SU-DHL-6 (cell line): ENCODE data around the gene BNIP2.

Experiments
- H2AFZ ChIP-seq: fragments of 200-600 bp; sonication (generic); 2 replicates; pipeline ENCODE4 v1.6.1; 2014; ENCODE audit warnings: low read depth, mild to moderate bottlenecking, moderate library complexity, mixed read lengths, antibody characterized with exemption, low read length; ENCODE audit not compliant: severe bottlenecking
- H3F3A ChIP-seq: fragments of 200-600 bp; shearing (Covaris generic); 2 replicates; pipeline ENCODE4 v1.6.0; 2016; ENCODE audit warnings: antibody characterized with exemption, mild to moderate bottlenecking; ENCODE audit not compliant: insufficient read depth
- H3K27ac ChIP-seq: fragments of 200-600 bp; sonication (generic); 2 replicates; pipeline ENCODE4 v1.5.1; 2016; ENCODE audit warnings: low read depth, mild to moderate bottlenecking, low read length, moderate library complexity, mixed read lengths
- H3K27me3 ChIP-seq: fragments of 200-600 bp; sonication (generic), shearing (Covaris generic); 2 replicates; pipeline ENCODE4 v1.6.0; 2014; ENCODE audit warnings: mild to moderate bottlenecking, low read length
- H3K36me3 ChIP-seq: fragments of 200-600 bp; sonication (generic); 2 replicates; pipeline ENCODE4 v1.6.1; 2014; ENCODE audit warnings: mild to moderate bottlenecking, low read length, mixed read lengths
- H3K4me2 ChIP-seq: fragments of 300-600, 200-600 bp; shearing (Covaris generic), sonication (generic); 2 replicates; pipeline ENCODE4 v1.6.0; 2014; ENCODE audit warnings: low read length, low read depth, mild to moderate bottlenecking; ENCODE audit not compliant: poor library complexity, severe bottlenecking
- H3K4me3 ChIP-seq: fragments of 200-600 bp; sonication (generic); 2 replicates; pipeline ENCODE4 v1.5.1; 2014; ENCODE audit warnings: antibody characterized with exemption, low read length, mild to moderate bottlenecking, mixed read lengths; ENCODE audit not compliant: insufficient read depth, poor library complexity, severe bottlenecking
- H3K79me2 ChIP-seq: fragments of 200-600 bp; sonication (generic); 2 replicates; pipeline ENCODE4 v1.6.1; 2014; ENCODE audit warnings: mild to moderate bottlenecking, low read length, moderate library complexity; ENCODE audit not compliant: insufficient read depth
- H3K9ac ChIP-seq: fragments of 200-600 bp; sonication (generic); 2 replicates; pipeline ENCODE4 v1.7.0; 2014; ENCODE audit warnings: mild to moderate bottlenecking, low read length
- H3K9me2 ChIP-seq: fragments of 200-600 bp; sonication (generic); replicated peaks from 2 replicates; pipeline ENCODE4 v1.6.1; 2014; ENCODE audit warnings: low read length; ENCODE audit not compliant: insufficient read depth
- H3K9me3 ChIP-seq: fragments of 200-600 bp; sonication (generic); 2 replicates; pipeline ENCODE4 v1.6.1; 2014; ENCODE audit warnings: low read length, mixed read lengths; ENCODE audit not compliant: insufficient read depth
- H4K20me1 ChIP-seq: fragments of 200-600 bp; sonication (generic); 2 replicates; pipeline ENCODE4 v1.6.1; 2014; ENCODE audit warnings: low read depth, mild to moderate bottlenecking, antibody characterized with exemption, low read length, moderate library complexity, mixed read lengths
- CTCF ChIP-seq: fragments of 200-600 bp; sonication (generic); IDR thresholded peaks from one replicate; pipeline ENCODE4 v1.5.1; 2017; ENCODE audit warnings: antibody characterized with exemption, mild to moderate bottlenecking, low read length, moderate library complexity; ENCODE audit not compliant: insufficient read depth, poor library complexity, severe bottlenecking
- EZH2phosphoT487 ChIP-seq: fragments of 200-600 bp; sonication (generic), shearing (Covaris generic); conservative IDR thresholded peaks from 2 replicates; pipeline ENCODE4 v1.6.1; 2018; ENCODE audit warnings: mild to moderate bottlenecking, antibody characterized with exemption, low read length, moderate library complexity, mixed read lengths

The BNIP2 gene

GRCh38 chr15:59636184-59636583 lies 52.9 kb downstream of the BNIP2 start:
- Histone ChIP-seq H4K20me1 (no peaks in the 10 kb centered on the region), H3F3A (no peaks in the 10 kb centered on the region), H3K4me3 (no peak overlapping the region), H3K9ac (no peak overlapping the region), H3K36me3 (peaks cover 6% of the 10 kb centered on the region; the same call in 1 of the 2 replicates), H3K27me3 (no peaks in the 10 kb centered on the region), H3K9me2 (no peaks in the 10 kb centered on the region), H3K9me3 (no peaks in the 10 kb centered on the region), H3K4me2 (no peak overlapping the region), H2AFZ (no peak overlapping the region), H3K79me2 (no peaks in the 10 kb centered on the region), H3K27ac (no peak overlapping the region)
- no peak for TF ChIP-seq CTCF
- no peak for TF ChIP-seq EZH2phosphoT487

- no peaks in the 10 kb centered on the region for H4K20me1 ChIP-seq
- no peak overlapping the region for H3K9ac ChIP-seq
- no peaks in the 10 kb centered on the region for H3K27me3 ChIP-seq
- H3F3A ChIP-seq: no peaks in the 10 kb centered on the region
- TF ChIP-seq EZH2phosphoT487: no peak
- TF ChIP-seq CTCF: no peak
- no peaks in the 10 kb centered on the region for H3K79me2 ChIP-seq
- H3K36me3 ChIP-seq: no peaks in the 10 kb centered on the region
- no peak overlapping the region for H3K4me2 ChIP-seq
- no peaks in the 10 kb centered on the region for H3K9me3 ChIP-seq
- no peak overlapping the region for H3K4me3 ChIP-seq
- H3K27ac ChIP-seq: no peak overlapping the region
- H2AFZ ChIP-seq: no peak overlapping the region
- H3K9me2 ChIP-seq: no peaks in the 10 kb centered on the region
These were observed 56.4 kb downstream of the BNIP2 start for GRCh38 chr15:59632714-59633113.

DNA sequence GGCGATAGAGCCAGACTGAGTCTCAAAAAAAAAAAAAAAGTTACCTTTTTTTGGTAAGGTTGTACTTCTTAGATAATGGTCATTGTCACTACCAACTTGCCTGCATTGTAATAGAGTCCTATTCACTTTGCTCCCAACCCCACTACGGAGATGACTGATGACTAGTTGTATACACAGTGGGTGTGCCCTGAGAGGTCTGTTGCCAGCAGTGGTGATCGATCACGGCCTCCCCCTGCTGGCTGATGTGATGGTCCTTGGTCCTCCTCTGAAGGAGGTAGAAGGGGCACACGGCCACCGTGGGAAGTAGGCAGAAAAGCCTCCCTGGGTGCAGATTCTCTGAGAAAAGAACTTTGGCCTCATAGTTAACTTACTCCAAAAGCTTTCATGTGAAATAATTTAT lies 66.8 kb downstream of the BNIP2 start:
- Histone ChIP-seq H3K4me2 (no peak overlapping the region), H3K27ac (no peak overlapping the region), H3K27me3 (no peaks in the 10 kb centered on the region), H3K79me2 (no peaks in the 10 kb centered on the region), H4K20me1 (no peaks in the 10 kb centered on the region), H3K4me3 (no peak overlapping the region), H2AFZ (no peak overlapping the region), H3K9ac (no peak overlapping the region), H3K9me2 (no peaks in the 10 kb centered on the region), H3K36me3 (no peaks in the 10 kb centered on the region), H3F3A (no peaks in the 10 kb centered on the region), H3K9me3 (no peaks in the 10 kb centered on the region)
- TF ChIP-seq CTCF: peak; percentile 15
- no peak for TF ChIP-seq EZH2phosphoT487

GRCh38 chr15:59618406-59618805 lies 70.7 kb downstream of the BNIP2 start:
- Histone ChIP-seq H3F3A (no peaks in the 10 kb centered on the region), H3K9ac (no peak overlapping the region), H3K27ac (no peak overlapping the region), H3K27me3 (no peaks in the 10 kb centered on the region), H4K20me1 (no peaks in the 10 kb centered on the region), H3K36me3 (no peaks in the 10 kb centered on the region), H3K9me2 (no peaks in the 10 kb centered on the region), H2AFZ (no peak overlapping the region), H3K9me3 (no peaks in the 10 kb centered on the region), H3K4me3 (no peak overlapping the region), H3K4me2 (no peak overlapping the region), H3K79me2 (no peaks in the 10 kb centered on the region)
- no peak for TF ChIP-seq EZH2phosphoT487
- TF ChIP-seq CTCF: no peak
